Measurements from ENCODE around the gene PHEX.

PHEX gene

DNA sequence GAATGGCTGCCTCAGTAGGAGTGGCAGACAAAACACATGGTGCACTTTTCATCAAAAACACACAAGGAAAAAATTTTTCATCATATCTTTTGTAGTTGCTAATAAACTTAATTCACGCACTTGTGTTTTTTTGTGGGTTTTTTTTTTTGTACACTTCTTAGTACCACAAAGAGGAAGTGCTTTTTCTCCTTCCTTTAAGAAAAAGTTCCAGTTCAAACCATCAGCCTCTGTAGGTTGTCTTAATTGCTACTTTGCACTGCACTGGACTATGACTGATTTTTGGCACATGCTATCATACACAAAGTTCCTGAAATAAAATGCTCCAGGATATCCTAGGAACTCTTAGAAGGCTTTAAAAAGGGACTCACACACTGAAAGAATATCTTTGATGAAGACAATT is at the start of gene PHEX:
Gene PHEX (plus strand): TSS at position 242 of the 400 bp plus-strand sequence. CDS start 681 bp downstream, outside the sequence.
- DNase-seq = no peak

DNA sequence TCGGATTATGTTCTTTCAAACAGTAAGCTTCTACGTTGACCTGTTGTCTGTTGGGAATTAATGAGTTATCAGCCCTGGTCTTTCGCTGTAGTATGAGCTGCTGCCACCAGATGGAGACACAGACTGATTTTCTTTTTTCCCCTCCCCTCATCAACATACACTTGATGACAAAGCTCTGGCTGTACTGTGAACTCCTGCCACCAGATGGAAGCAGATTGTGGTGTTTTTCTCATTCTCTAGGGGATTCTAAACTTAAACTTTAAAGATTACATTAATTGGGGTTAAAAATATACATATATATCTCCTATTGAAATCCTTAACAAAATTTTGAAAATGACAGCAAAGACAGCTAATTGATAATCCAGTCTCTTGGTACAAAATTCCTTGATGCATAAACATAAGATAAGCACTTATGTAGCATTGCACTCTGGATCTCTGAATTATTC is 46.8 kb upstream of the PHEX start:
- peak; percentile 61 for DNase-seq

DNA sequence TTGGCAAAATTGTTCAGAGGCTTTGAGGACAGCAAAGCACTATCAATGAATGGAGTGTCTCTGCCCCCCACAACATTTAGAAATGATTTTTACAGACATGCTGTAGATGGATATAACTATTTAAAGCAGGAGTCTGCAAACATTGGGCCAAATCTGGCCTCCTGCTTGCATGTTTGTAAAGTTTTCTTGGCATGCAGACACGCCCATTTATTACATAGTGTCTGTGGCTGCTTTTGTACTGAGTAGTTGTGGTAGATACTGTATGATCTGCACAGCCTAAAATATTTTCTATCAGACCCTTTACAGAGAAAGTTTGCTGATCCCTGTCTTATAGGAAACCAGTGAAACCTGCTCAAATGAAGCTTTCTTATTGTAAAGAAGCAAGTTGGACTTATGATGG is 45.5 kb upstream of the PHEX start:
- no peak for DNase-seq

DNA sequence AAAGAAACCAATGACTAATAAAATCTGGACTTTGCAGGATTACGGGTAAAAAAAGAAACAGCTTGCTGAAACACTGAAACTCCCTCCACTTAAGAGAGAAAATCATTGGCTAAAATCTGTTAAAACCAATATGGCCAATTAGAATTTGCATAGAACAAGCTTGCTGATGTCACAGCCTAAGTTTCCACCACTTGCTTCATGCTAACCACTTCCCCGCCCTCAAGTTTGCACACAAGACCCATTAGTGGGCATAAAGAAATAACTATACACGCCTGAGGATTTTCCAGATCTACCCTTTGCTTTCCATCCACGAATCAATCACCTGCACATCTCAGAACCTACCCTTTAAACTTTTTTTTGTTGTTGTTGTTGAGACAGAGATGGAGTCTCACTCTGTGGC is 42.7 kb upstream of the PHEX start:
- DNase-seq = no peak

DNA sequence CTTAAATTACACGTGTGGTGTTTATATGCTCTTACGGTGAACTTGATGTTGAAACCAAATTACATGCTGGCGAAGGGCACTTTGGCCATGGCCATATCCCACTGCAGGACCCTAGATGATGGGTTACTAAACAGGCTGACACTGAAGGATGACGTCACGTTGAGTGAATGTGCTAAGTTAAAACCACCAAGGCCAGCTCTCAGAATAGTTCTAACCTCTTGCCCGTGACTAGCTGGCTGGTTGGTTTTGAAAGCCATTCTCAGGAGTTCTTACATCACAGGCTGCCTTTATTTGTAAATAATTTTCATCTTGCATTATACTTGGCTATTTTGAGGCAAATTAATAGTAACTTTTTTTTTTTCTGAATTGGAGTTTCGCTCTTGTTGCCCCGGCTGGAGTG is 41.3 kb upstream of the PHEX start:
- DNase-seq = no peak

DNA sequence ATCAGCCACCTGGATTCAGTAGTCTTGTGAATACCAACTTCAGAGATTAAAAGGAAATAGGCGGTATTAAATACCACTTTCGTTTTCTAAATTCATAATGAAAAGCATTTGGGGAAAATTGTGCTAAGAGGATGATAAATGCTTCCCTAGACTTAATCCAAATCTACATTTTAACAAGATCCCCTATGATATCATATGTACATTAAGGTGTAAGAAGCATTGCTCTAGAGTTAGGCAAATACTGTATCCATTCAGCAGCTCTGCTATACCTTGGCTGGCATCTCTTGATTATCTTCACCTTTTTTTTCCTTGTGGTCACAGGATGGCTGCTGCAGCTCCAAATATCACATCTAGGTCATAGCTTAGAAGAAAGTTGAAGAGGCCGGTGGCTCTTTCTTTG is 40.6 kb upstream of the PHEX start:
- no peak for DNase-seq

DNA sequence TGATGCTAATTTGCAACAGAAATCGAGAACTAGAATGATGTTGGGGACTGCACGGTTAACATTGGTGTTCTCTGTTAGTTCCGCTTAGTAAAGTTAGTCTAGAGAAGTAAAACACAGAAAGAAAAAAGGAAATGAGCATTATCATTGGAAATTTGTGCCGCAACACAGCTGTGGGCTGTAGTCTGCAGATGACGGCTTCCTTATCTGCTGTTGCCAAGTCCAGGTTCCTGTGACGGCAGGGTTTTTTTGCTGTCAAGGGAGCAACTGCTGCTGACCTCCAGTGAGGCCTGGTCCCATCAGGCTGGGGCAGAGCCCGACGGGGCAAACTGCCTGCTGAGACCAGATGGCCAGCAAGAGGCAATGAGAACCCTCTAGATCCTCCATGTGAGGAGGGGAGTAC is 38.9 kb upstream of the PHEX start:
- no peak for DNase-seq

DNA sequence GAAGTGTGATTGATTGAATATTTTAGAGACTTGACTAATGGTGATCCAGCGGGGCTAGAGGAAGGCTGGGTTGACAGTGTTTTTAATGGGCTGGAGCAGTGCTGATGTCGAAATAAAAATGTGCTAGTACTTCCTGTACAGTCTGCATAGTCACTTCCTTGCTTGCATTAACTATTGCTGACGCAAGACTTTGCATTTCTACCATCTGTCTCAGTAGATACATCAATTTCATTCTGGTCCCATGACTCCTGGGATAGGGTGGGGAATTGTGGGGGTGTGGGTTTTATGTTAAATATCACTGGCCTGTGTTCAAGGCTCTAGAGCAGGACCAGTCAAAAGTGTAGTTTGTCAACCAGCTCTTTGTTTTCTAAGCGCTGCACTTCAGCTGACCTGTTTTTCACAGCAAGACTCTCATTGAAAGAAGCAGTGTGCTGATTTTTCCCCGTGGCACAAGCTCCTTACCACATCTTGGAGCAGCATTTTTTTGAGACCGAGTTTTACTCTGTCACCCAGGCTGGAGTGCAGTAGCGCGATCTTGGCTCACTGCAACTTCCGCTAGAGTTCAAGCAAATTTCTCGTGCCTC is 35.2 kb upstream of the PHEX start:
- no peak for DNase-seq

DNA sequence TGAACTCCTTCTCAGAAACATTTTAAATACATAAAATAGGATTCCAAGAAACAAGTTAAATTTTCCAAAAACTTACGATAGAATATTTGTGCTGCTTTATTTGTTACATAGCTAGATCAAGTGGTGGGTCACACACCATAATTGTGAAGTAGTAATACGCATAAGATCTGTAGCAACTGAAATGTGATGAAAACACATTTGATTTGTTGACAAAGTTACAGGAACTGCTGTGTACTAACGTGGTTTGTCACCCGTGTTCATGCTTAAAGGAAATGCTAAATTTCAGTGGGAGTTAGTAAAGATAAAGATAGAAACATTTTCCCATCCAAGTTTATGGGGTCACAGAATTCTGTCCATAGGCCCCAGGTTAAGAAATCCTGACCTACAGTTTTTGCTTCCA is 34.1 kb upstream of the PHEX start:
- DNase-seq = no peak

DNA sequence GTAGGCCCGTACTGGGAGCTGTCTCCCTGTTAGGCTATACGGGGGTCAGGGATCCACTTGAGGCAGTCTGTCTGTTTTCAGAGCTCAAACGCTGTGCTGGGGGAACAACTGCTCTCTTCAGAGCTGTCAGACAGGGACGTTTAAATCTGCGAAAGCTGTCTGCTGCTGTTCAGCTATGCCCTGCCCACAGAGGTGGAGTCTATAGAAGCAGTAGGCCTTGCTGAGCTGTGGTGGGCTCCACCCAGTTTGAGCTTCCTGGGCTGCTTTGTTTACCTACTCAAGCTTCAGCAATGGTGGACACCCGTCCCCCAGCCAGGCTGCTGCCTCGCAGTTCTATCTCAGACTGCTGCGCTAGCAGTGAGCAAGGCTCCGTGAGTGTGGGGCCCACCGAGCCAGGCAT is 27.3 kb upstream of the PHEX start:
- DNase-seq = no peak

DNA sequence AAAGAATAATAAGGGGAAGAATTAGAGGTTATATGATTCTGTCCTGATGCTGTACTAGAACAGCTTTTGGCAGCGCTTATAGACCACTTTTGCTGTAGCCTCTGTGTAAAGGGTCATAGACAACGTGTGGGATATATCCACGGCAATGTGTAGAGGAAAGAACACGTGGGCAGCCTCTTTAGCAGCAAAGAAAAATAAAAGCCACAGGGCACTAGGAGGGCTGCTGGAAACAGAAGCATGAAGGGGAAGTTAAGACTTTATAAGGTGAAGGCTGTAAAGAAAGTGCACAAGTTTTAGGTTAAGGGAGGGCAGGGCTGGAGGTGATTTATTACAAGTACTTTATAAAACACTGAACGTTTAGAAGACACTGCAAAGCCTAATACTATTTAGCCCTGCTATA is 20.1 kb upstream of the PHEX start:
- no peak for DNase-seq

DNA sequence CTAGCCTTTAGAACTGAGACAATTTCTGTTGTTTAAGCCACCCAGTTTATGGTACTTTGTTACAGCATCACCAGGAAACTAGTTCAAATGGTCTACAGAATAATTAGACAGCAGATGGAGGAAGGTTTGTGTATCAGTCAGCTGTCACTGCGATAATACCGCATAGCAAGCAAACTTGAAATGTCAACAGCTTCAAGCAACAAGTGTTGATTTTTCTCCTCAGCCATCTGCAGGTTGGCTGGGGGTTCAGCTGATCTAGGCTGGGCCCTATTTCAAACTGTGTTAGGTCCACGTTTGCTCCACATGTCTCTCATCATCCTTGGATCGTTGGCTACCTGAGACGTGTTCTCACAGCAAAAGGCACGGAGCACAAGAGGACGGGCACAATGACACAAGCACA is 19.2 kb upstream of the PHEX start:
- no peak for DNase-seq

DNA sequence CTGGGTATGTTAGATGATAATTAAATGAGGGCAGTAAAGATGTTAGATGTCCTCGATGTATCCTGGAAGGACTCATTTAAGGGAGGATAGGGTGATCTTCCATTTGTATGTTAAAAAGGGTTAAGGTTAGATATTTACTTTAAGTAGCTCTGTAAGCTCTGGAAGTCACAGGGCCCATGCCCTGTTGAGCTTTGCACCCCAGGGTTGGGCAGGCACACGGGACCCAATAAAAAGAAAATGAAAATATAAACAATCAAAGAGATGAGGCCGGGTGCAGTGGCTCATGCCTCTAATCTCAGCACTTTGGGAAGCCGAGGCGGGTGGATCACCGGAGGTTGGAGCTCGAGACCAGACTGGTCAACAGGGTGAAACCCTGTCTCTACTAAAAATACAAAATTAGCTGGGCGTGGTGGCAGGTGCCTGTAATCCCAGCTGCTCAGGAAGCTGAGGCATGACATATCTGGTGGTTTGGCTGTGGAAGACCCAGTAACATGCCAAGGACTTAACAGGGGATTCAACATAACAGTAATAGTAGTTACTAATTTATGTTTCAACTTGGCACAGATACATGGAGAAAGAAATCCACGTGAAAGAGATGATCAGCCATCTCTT is 16.9 kb upstream of the PHEX start:
- DNase-seq = no peak

DNA sequence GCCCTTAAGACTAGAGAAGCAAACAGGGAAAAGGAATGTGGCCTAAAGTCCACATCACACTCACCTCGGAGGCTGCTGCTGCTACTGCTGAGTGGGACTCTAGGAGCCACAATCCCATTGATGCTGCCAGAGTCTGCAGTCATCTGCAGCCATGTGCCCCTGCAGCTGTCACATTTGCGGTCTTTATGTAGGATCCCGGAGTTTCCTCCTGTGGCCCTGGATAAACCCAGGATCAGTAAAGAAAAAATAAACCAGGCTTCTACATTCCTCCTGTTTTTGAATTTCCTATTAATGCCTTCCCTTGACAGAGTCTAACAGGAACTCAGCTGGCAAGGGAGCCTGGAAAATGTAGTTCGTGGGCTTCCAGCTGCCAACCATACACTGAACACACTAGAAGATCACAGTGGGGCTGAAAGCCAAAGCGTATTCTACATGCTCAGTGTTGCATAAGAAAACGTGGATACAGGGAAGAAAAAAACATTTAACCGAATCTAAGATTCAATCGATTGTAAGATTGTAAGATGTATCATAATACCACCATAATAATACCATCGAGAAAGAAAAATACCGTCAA is 10.3 kb upstream of the PHEX start:
- no peak for DNase-seq

DNA sequence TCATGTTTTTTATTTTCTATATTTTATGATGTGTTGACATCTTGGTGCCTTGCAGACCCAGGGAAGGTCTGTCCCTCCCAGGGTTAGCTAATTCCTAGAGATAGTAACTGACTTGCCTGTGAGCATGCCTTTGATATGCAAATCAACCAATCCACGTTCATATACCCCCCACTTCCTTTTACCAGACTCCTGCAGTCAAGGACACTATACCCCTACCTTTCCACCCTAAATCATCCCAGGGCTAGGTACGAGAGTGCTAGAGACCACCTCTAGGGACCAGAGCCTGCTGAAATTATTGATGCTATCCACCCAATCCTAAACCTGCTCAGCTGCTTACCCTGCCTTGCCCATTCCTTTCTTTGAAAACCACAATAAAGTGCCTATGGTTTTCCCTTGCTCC is 7.5 kb upstream of the PHEX start:
- DNase-seq = no peak

DNA sequence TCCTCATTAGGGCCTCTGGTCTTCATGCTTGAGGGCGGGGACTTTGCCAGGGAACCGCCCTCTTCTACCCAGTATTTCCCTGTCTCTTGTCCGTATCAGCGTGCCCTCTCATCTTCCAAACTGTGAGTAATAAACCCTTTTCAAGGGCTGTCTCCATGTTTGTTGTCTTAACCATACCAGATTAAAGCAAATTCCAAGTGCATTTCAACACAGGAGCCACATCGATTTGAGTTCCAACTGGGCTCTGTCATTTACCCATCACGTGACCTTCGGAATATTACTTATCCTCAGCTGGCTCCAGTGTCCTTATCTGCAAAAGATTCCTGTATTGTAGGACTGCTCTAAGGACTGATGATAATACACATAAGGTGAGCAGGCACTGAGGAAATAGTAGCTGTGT is 6.4 kb upstream of the PHEX start:
- no peak for DNase-seq

DNA sequence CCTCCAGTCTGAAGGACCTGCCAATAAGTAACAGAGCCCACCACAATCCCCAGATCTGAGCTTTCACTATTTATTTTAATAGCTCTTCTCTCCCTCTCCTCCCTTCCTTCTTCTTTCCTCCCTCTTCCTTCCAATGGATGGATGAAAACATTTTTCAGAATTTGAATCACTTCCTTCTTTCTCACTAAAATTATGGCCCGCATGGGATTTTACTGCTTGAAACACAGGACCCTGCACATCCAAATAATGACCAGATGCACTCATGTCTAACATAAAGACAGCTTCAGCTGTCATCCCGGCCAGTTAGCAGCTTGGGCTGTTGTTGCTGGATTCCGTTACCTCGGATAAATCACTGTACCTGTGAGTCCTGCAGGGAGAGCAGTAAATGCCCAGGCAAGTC is 5.4 kb upstream of the PHEX start:
- DNase-seq = no peak

DNA sequence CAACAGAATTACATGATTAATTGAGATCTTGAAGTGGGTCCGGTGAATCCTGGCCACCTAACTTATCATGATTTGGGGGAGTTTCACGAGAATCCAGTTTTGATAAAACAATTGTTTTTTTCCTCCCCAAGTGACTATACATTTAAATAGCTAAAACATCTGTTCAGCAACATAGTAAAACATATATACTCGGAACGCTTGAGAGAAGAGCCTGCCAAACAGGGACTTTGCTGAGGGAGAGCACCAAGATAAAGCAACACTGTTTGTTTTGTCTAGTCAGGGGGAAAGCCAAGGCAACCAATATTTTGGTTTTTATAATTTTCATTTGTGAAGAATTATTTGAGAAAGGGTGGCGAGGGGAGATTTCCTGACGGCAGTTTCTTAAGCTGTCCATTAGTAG is 381 bp downstream of the PHEX start:
- no peak for DNase-seq

DNA sequence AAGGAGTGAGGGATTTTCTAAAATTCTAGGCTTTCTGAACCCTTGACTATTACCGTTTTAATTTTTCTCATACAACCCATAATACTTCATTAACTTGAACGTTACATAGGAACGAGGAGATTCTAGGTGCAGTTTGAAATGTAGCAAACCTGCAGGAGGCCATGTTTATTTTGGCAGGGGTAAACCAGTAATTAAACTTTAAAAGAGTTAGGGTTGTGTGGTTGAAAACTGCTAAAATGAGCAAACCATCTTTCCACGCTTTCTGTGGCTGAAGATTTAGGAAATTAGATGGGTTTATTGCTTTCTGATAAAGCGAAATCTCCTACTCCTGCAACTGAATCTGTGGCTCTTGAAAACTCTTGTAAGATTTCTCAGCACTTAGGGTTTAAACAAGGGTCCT is 1.7 kb downstream of the PHEX start:
- DNase-seq = no peak

DNA sequence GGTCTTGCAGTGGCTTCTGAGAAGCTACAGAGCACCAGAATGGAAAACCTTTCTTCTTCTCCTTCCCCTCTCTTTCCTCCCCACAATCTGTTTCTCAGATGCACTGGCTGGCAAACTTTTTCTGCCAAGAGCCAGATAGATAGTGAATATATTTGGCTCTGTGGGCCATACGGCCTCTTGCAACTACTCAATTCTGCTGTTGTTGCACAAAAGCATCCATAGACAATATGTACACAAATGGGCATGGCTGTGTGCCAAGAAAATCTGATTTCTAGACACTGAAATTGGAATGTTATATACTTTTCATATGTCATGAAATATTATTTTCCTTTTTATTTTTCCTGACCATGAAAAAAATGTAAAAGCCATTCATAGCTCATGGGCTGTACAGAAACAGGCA is 3.1 kb downstream of the PHEX start:
- no peak for DNase-seq

DNA sequence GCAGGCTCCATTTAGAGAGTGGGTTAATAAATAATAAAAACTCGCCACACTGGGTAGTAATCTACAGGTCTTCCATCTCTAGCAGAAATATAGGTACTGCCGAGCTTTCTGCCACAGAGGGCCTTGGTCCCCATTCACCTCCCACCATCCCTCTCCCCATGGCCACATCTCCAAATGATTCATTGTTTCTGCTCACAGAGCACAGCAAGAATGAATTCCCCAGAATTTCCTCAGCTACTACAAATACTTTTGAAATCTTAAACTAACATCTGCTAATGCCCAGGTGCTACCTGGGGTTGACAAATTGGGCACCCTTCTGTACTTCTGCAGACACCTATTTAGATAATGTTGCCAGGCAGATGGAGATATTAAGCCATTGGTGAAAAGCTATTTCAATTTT is 5.1 kb downstream of the PHEX start:
- no peak for DNase-seq

DNA sequence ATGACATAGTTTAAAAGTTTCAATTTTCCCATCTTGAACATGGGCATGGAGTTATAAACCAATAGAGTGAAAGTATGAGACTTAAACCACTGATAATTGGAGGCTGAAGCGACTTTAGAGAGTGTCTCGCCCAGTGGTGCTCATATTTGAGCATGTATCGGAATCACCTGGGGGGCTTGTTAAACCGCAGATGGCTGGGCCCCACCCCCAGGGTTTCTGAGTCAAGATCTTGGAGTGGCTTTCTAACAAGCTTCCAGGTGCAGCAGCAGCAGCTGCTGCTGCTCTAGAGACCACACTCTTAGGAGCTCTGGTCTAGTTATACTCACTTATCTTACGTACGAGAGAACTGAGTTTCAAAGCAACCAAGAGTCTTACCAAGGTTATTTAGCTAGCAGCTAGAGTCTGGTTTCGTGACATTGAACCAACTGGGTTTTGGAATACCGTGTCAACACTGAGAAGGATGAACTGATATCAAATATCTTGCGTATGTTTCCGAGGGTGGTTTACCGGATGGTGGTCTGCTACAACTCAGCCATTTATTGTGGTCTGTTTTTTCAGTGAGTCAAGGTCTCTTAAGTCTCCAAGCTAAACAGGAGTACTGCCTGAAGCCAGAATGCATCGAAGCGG is 5.9 kb downstream of the PHEX start:
- DNase-seq = no peak

DNA sequence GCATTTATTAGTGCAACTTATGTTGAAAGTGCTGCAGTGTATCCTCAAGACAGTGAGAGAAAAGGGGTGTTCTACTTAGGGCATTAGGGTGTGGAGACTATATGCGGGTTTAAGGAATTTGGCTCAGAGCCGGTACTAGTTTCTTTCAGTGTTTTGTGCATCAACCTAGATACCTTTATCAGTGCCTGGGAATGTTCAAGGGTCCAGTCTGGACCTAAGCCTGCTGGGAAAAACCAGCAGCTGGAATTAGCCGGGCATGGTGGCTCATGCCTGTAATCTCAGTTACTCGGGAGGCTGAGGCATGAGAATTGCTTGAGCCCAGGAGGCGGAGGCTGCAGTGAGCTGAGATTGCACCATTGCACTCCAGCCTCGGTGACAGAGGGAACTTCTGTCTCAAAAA is 7.4 kb downstream of the PHEX start:
- no peak for DNase-seq

DNA sequence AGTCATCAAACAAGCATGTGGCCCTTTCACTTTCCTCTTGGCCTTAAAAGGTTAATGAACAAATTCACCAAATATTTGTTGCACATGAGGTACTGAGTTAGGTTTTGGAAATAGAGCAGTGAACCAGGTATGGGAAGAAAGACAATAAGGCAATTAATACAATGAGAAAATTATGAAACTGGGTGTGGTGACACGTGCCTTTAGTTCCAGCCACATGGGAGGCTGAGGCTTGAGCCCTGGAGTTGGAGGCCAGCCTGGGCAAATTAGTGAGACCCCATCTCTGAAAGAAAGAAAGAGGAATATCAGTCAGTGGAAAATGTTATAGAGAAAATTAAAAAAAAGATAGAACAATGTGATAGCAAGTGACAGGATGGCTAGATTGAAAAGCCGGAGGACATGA is 8.1 kb downstream of the PHEX start:
- no peak for DNase-seq

Data from NCI-H748 treated with DMSO at 0.1 percent for 48 hours (cell line).